Measurements from ENCODE around the gene STARD3. TPM values are rescaled to one million over a fixed set of nuclear protein-coding genes. Genes with fewer than 3 reads are reported as not detected.
A peak's percentile ranks its signal among the peaks of the same experiment; 100 is the strongest.

The STARD3 gene
- total and polyA plus RNA-seq, 9 of the 15 experiments (the other 6 are each of a cell fraction or from before 2014, with no cell fraction given): 0.63 to 87.0 (median 46.0) TPM

GRCh38 chr17:39667262-39667944 lies 30.5 kb downstream of the STARD3 start (continued):
- TF ChIP-seq STAT6 (CRISPR knock-in tag; IDR thresholded peaks at IDR 0.05) (0 out of 2 replicates have a peak, but pooled peaks have one; percentile 50), RBM39 (optimal IDR thresholded peaks at IDR 0.05; ENCODE audit: low read depth, low read length) (no peak), CLOCK (CRISPR knock-in tag; IDR thresholded peaks at IDR 0.05; ENCODE audit: borderline replicate concordance) (no peak), ZNF780A (CRISPR knock-in tag; IDR thresholded peaks at IDR 0.05) (no peak), KLF1 (tag; IDR thresholded peaks at IDR 0.05) (peak; percentile 88), BCOR (IDR thresholded peaks at IDR 0.05) (peak; percentile 35; the same call in 1 of the 2 replicates), NCOR1 (IDR thresholded peaks at IDR 0.05) (peak; percentile 84), NCOA1 (IDR thresholded peaks at IDR 0.05; ENCODE audit: low read depth) (peak; percentile 43; the same call in 1 of the 2 replicates), ZNF830 (CRISPR knock-in tag; IDR thresholded peaks at IDR 0.05) (peak; percentile 62; the same call in 1 of the 2 replicates), ZNF77 (CRISPR knock-in tag; IDR thresholded peaks at IDR 0.05) (no peak), CBX1 (IDR thresholded peaks at IDR 0.05; ENCODE audit: low read depth) (no peak), RREB1 (CRISPR knock-in tag; IDR thresholded peaks at IDR 0.05) (no peak), RB1 (IDR thresholded peaks at IDR 0.05; ENCODE audit: low read depth) (peak; percentile 56; the same call in 1 of the 2 replicates), POLR2A (conservative IDR thresholded peaks at IDR 0.05) (peak; percentile 52), HNRNPLL (IDR thresholded peaks at IDR 0.05; ENCODE audit: low read depth, low read length, poor library complexity, severe bottlenecking) (peak; percentile 18), MYNN (IDR thresholded peaks at IDR 0.05) (peak; percentile 82), MYNN (CRISPR knock-in tag; IDR thresholded peaks at IDR 0.05) (no peak)
